EH (cell line): ENCODE measurements around the gene COL4A2.
"Not testable (repeated sequence)": the region's sequence is repeated elsewhere in the genome, so short reads cannot be mapped to it uniquely, and the experiment has no call there.

Experiments
- DNase-seq: peaks from one replicate; pipeline ENCODE4 v3.0.0-alpha.2; 2015; ENCODE audit warnings: low read depth

The COL4A2 gene

GRCh38 chr13:110475117-110475516 is 168.0 kb downstream of the COL4A2 start:
- DNase-seq, result no peak

- no peak for DNase-seq
Measured at GRCh38 chr13:110475550-110476219, 168.6 kb downstream of the COL4A2 start.

- DNase-seq, result no peak
Measured at GRCh38 chr13:110476220-110476617, 169.1 kb downstream of the COL4A2 start.

GRCh38 chr13:110477706-110478245 is 170.7 kb downstream of the COL4A2 start:
- no peak for DNase-seq

GRCh38 chr13:110478405-110479214 is 171.5 kb downstream of the COL4A2 start:
- no peak for DNase-seq

GRCh38 chr13:110479215-110479545 is 172.1 kb downstream of the COL4A2 start:
- DNase-seq, result no peak

GRCh38 chr13:110479648-110480047 is 172.6 kb downstream of the COL4A2 start:
- DNase-seq, result no peak

GRCh38 chr13:110480161-110480560 is 173.1 kb downstream of the COL4A2 start:
- no peak for DNase-seq

GRCh38 chr13:110483386-110483968 is 176.4 kb downstream of the COL4A2 start:
- DNase-seq, result no peak

- no peak for DNase-seq
Measured at GRCh38 chr13:110484290-110485048, 177.4 kb downstream of the COL4A2 start.

GRCh38 chr13:110485604-110486003 is 178.5 kb downstream of the COL4A2 start:
- DNase-seq, result no peak

- DNase-seq, result no peak
Measured at GRCh38 chr13:110486061-110486715, 179.1 kb downstream of the COL4A2 start.

GRCh38 chr13:110486880-110487279 is 179.8 kb downstream of the COL4A2 start:
- not testable (repeated sequence) for DNase-seq

GRCh38 chr13:110490009-110490770 is 183.1 kb downstream of the COL4A2 start:
- DNase-seq, result no peak

GRCh38 chr13:110491869-110492678 is 185.0 kb downstream of the COL4A2 start:
- no peak for DNase-seq

GRCh38 chr13:110492679-110493593 is 185.9 kb downstream of the COL4A2 start:
- no peak for DNase-seq

GRCh38 chr13:110493613-110494012 is 186.5 kb downstream of the COL4A2 start:
- DNase-seq, result no peak

GRCh38 chr13:110495376-110495775 is 188.3 kb downstream of the COL4A2 start:
- no peak for DNase-seq

- DNase-seq, result no peak
Measured at GRCh38 chr13:110495881-110496280, 188.8 kb downstream of the COL4A2 start.
